NCI-H510A treated with DMSO at 0.1 percent for 48 hours (cell line): ENCODE measurements around the gene FADS1.

Source experiments
- DNase-seq: peaks from one replicate; lab custom pipeline; 2025; lab: John Stamatoyannopoulos, UW

The FADS1 gene

DNA sequence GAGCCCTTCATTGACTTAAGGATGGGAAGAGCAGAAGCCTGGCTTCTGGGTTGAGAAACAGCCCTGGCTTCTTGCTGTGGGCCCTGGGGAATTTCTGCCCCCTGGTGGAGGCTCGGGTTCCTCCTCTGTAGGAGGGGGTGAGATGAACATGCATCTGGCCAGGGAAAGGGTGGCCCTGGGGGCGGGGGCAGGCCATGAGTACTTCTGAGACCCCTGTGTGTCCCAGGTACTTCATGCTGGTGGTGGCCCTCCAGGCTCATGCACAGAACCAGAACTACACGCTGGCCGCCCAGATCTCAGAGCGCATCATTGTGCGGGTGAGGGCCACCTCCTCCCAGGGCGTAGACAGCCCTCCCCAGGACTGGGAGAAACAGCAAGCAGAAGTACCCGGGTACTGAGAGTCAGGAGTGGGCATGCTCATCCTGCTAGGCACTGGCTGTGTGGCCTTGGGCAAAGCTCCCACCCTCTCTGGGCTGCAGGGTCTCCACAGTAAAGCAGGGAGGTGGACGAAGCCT is 40.2 kb downstream of the FADS1 start:
- peak; percentile 4 for DNase-seq

DNA sequence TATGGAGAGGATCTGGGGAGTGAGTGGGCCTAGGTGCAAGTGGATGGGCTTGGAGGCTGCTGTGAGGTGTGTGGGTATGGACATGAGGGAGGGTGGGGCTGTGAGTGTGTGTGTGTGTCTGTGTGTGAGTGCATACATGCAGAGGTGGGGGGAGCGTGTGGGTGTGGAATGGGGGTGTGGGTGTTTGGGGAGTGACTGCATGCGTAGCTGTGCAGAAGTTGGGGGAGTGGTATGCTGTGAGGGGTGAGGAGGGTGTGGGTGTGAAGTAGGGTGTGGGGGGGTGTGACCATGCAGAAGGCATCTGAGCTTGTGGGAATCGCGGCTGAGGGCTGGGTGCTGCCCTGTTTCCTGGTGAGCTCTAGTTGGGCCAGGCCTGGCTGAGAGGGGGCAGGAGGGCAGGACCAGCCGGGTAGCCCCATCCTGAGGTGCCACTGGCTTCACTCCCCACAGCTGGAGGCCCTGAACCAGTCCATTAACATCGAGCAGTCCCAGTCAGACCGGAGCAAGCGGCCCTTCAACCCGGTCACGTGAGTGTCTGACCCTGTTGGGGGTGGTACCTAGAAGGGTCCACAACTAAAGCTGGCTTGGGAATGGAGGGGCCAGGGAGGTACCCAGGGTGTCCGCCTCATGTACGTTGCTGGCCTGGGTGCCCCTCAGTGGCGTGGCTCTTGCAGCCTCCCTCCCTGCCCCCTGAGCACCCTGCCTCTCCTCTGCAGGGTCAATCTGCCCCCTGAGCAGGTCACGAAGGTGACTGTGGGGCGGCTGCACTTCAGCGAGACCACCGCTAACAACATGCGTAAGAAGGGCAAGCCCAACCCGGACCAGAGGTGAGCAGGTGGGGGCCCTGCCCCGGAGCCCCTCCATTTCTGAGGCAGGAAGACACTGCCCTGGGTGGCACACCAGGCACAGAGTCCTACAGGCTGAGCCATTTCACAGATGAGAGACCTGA is 40.9 kb downstream of the FADS1 start:
- no peak for DNase-seq

DNA sequence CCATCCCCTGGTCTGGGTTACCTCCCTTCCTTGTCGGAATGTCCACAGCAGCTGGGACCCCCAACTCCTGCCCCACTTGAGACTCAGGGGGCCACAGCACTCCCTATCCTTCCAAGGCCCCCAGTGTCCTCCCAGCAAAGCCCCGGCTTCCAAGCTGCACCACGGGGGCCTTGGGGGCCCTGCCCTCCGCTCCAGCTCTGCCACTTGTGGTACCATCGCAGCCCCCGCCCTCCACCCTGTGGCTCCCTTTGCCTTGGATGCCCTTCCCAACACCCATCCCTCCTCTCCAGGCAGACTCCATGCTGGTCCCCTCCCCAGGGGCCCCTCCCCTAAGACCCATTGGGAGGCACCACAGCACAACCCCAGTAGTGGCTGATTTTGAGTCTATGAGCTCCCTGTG is 41.7 kb downstream of the FADS1 start:
- DNase-seq = no peak

DNA sequence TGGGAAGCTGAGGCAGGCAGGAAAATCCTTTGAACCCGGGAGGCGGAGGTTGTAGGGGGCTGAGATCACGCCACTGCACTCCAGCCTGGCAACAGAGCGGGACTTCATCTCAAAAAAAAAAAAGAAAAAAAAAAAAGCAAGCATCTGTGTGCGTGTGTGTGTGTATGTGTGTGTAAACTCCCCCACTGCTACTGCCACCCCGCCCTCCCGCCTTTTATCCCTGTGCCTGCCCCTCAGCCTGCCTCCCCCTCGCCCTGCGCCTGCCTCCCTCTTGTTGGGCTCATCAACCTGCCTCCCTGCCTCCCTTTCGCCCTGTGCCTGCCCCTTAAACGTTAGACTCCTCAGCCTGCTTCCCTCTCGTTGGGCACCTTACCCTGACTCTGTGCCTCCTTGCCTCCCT is 42.4 kb downstream of the FADS1 start:
- no peak for DNase-seq

DNA sequence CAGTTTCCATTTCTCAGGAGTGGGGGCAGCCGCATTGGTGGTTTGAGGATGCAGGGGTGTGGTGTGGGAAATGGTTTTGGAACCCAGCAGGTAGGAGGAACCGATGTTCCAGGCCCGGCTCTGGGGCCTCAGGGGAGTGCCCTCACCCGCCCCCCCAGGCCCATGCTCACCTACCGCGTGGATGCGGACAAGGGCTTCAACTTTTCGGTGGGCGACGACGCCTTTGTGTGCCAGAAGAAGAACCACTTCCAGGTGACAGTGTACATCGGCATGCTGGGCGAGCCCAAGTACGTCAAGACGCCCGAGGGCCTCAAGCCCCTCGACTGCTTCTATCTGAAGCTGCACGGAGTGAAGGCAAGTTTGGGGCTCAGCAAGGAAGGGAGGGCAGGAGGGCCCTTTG is 43.0 kb downstream of the FADS1 start:
- DNase-seq = no peak

DNA sequence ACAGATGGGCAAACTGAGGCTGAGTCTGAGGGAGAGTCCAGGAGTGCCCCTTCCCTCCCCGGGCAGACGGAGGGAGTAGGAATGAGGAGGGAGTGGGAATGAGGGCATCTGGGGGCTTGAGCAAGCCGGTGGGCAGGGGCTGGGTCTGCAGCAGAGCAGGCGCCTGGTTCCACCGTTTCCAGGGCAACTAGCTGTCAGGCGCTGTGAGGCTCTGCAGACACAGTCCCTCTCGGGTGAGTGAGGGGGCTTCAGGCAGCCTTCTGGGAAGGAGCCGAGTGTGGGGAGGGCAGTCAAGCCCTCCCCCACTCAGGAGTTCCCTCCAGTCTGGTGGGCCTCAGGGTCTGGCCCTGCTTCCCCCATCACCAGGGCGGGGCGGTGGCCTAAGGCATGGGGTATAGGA is 43.4 kb downstream of the FADS1 start:
- DNase-seq = no peak

DNA sequence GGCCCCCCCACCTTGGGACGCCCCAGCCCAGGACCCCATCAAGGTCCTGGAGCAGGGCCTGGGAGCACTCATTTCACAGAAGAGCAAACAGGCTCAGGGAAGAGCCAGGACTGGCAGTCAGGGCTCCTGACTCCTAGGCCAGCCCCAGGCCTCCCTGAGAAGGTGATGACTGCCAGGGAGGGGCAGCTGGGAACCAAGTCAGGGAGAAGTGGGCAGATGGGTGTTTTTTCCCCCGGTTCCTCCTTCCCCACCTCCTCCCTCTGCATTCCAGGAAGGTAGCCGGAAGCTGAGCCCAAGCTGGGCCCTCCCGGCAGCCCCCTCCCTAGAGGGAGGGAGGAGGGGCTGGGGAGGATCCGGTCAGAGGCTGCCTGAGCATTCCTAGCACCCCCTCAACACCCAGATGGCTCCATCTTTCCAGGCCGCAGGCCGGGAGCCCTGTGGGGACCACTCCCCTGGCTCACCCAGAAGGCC is 44.8 kb downstream of the FADS1 start:
- no peak for DNase-seq

DNA sequence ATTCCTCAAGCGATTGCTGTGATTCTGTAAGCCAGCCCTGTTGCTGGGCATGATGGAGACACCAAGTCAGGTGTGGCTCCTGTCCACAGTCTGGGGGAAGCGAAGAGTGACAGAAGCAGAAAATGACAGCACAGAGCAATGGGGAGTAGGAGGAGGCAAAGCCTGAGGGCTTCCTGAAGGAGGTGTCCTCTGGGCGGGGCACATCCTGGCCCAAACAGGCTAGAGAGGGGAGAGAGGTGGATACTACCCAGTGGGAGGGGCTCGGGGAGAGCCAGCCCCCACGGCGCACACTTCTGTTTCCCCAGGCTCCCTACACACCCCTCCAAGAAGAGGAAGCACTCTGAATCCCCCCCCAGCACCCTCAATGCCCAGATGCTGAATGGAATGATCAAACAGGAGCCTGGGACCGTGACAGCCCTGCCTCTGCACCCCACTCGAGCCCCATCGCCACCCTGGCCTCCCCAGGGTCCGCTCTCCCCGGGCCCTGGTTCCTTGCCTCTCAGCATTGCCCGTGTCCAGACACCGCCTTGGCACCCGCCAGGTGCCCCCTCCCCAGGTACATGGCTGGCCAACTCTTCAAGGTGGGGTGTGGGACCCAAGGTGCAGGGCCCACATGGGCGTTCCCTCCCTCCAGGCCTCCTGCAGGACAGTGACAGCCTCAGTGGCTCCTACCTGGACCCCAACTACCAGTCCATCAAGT is 45.5 kb downstream of the FADS1 start:
- no peak for DNase-seq

DNA sequence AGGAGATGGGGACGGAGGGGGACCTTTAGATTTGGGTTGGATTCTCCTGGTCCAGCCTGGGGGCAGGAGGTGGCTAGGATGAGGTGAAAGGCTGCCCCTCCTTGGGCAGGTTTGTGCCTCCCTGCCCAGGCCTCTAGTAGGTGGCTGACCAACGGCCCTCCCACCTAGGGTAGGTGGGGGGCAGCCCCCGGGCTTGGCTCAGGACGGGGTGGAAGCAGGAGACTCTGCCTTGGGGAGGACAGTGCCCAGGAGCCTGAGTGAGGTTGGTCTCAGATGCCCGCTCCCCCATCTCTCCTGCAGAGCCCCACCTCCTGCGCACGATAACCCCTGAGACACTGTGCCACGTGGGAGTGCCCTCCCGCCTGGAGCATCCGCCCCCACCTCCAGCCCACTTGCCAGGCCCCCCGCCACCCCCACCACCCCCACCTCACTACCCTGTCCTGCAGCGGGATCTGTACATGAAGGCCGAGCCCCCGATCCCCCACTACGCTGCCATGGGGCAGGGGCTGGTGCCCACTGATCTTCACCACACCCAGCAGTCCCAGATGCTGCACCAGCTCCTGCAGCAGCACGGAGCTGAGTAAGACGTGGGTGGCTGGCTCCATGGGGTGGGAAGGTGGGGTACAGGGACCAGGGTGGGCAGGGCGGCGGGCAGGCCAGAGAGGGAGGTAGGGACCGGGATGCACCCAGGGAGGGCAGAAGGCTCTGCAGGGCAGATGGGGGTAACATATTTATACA is 46.7 kb downstream of the FADS1 start:
- DNase-seq = no peak

DNA sequence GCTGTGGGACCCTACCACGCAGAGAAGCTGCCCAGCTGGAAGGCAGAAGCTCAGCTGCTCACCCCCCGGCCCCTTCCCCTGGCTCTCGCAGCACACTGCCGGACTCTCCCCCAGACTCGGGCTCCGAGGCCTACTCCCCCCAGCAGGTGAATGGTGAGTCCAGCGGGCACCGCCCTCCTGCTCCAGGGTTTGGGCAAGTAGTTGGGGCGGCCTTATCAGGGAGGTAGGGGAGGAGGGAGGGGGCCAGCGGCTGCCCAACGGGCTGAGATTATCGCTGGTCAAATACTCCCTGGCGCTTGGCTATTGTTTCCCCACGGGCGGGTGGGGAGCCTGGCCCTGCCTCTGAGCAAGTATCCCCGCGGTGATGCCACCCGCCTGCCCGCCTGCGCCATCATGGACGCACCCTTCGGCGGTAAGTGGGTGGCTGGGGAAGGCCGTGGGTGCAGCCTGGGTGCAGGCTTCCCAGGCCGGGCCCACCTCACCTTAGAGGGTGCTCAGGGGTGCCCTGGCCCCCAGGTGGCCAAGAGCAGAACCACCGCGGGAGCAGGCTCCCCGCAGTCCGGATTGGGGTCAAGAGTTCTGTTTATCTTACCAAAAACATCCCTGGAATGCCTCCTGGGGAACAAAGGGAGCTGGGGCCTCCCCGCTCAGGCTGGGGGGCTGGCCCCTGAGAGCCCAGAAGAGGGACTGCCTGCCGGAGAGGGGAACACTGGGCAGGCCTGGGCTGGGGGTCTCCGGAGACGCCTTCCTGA is 47.5 kb downstream of the FADS1 start:
- no peak for DNase-seq

DNA sequence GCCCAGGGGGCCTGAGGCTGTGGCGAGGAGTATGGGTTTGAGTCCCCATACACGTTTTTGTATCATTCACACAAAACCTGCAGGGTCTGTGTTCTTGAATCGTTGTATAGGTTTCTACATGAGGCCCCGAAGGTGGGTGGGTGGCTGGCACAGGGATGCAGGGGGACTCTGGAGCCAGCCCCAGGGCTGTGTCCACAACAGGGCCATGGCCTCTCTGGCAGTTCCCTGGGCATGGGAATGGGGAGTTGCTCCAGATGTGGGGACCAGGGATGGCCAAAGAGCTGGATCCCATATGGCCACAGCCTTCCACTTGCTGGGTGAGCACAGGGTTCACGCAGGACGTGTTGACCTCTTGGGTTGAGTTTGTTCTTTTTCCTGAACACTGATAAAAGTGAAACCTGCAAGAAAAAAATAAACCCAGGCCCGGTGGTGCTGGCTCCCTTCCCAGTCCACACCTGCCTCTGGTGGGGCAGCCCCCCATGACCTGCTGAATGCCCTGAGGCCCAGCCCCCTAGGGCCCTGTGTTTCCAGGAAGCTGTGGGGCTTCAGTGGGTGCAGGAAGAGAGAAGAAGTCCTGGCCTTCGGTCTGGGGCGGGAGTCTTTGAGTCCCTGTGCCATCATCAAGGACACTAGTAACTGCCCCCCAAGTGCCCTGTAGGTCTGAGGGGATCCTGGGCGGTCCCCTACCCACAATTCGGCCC is 48.3 kb downstream of the FADS1 start:
- no peak for DNase-seq

DNA sequence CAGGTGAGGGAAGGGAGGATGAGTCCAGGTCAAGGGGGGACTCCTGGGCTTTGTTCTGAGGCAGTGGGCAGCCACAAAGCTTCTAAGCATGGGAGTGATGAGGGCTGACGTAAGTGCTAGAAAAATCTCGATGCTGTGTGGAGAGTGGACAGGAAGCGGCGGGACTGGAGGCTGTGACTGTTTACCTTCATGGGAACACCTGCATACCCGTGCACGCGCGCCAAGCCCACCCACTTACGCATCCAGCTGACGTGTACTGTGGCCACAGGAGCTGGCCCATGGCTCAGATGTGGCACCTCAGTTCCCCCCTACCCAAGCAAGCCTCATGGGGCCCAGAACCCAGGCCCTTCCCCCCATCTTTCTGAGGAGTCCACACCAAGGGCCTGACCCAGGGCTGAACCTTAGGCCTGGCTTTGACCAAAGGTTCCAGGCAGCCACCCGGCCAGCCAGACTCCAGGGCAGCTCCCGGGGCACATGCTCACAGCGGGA is 50.4 kb downstream of the FADS1 start:
- DNase-seq = no peak

DNA sequence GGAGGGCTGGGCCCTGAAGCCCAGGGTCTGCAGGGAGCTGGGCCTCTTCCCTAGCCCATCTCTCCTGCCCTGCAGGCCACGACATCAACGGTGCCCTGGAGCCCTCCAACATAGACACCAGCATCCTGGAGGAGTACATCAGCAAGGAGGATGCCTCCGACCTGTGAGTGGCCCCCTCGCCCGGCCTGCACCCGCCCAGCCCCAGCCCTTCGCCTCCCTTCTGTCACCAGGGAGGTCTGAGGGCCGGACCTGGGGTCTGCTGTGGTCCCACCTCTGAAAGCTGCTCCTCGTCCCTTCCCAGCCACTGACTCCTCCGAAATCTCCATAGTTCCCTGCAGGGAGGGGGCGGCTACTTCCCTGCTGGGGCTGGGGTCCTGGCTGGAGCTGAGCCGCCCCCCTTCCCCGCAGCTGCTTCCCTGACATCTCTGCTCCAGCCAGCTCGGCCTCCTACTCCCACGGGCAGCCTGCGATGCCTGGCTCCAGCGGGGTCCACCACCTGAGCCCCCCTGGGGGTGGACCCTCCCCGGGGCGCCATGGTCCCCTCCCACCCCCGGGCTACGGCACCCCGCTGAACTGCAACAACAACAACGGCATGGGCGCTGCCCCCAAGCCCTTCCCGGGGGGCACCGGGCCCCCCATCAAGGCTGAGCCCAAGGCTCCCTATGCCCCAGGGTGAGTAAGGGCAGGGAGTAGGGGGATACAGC is 51.1 kb downstream of the FADS1 start:
- no peak for DNase-seq

DNA sequence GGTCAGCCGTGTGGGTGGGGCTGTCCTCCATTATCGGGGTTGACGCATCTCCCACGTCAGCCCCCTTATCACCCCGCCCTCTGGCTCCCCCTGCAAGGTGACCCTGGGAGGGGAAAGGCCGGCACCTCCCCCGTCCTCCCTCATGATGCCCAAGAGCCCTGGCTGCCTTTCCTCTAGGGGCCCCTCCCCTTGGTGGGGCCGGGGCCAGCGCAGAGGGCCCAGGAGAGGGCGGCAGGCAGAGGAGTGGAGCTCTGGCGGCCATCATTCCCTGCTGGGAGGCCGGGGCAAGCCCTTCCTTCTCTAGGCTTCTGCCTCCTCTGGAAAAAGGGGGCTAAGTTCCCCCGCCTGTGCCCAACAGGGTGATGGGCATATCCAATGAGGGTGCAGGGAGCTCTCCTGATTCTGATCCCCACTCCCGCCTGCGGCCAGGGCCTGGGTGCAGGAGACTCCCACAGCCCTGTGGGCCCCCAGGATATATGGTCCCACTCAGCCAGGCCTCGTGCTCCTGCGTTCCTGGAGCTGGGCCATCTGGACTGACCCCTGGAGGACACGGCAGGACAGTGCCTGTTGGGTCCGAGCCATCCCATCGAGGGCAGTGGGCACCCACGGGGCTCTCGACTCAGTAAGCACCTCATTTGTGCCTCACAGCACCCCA is 52.1 kb downstream of the FADS1 start:
- DNase-seq = no peak

DNA sequence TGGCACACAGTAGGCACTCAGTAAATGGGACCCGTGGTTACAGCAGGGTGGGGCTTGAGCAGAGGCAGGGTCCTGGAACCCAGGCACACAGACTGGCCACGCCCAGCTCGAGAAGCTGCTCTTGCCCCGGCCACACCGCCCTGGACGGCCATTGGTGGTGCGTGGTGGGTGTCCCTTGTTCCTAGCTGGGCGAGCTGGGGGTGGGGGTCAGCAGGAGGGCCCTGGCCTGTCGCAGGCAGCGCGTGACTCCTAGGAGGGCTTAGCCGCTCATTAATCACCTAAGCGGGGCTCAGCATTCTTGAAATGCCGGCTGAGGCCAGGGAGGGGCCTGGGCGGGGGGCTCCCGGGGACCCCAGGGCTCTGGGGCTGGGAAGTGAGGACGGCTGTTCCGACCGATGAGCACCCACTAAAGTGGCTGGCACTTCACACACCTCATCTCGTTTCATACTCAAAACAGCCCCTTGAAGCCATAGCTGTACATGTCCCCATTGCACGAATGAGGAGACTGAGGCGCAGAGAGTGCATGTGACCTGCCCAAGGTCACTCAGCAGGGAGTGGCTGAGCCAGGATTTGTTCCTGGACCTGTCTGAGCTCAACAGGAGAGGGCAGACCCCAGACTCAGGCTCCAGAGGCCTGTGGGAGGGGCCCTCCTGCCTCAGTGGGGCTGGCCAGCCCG is 52.7 kb downstream of the FADS1 start:
- DNase-seq = no peak

DNA sequence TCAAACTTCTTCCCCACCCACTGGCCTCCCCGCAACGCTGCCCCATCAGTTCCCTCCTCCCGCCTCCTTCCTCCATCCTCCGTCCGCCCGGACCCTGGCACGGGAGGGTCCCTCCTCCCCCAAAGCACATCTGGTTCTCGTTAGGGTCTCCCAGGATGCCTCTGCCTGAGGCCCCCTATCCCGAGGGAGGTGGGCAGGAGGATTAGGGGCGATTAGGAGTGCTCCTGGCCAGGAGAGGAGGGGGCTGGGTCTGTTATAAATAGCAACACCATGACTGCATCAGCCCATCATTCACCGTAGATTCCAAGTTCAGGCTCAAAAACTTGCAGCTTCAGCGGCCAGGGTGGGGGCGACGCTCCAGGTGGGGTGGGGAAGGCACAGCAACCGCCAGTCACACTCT is 54.0 kb downstream of the FADS1 start:
- DNase-seq = no peak

DNA sequence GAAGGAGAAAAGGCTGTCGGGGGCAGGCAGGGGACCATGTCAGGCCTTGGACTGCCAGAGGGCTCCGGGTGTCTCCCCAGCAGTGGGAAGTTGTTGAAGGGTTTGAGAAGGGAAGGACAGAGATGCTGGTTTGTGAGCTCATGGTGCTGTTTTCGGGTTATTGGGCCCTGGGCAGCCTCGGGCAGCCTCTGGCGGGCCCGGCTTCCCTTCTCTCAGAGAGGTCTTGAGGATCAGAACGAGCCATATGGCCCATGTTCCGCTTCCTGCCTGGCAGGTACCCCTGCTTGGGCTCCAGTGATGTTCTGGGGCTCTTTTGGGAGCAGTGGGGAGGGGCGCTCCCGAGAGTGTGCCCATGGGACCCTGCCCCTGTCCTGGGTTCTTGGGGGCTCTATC is 54.6 kb downstream of the FADS1 start:
- DNase-seq = no peak

DNA sequence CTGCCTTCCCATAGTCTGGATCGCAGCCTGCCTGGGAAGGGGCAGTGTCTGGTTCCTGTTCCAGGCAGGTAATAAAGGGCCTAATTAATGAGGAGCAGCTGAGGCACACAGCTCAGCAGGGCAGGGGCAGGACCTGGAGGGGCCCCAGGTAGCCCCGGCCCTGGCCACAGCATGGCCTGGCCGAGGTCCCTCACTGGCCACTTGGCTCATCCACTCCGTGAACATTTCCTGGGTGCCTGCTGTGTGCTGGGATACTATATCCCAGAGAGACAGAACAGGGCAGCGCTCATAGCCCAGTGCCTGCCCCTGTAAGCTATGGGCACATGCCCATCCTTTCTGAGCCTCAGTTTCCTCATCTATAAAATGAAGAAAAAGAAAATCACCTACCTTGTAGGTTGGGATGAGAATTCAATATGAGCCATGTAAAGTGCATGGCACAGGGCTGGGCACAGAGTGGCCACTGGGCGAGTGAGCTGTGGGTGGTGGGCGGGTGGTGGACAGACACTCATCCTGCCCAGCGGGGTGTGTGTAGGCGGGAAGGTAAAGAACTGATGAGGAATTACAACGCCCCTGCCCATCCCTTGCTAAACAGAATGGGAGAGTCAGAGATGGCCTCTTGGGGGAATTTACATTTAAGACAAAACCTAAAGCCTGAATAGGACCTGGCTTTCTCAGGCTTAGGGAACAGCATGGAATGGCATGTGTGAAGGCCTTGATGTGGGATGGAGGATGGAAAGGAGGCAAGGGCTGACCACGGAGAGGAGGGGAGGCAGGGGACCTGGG is 55.2 kb downstream of the FADS1 start:
- no peak for DNase-seq
